HUES64 (cell line): ENCODE data around the gene CMSS1.

Experiments
- H3K27ac ChIP-seq: 2 replicates; pipeline ENCODE4 v1.7.0; 2013; ENCODE audit warnings: low read depth, low read length, inconsistent platforms
- H3K27me3 ChIP-seq: 2 replicates; pipeline ENCODE4 v1.6.1; 2013; ENCODE audit warnings: mild to moderate bottlenecking, low read length; ENCODE audit not compliant: insufficient read depth
- H3K36me3 ChIP-seq: 2 replicates; pipeline ENCODE4 v1.6.1; 2013; ENCODE audit warnings: mild to moderate bottlenecking, low read length; ENCODE audit not compliant: insufficient read depth
- H3K4me1 ChIP-seq: 2 replicates; pipeline ENCODE4 v1.6.1; 2013; ENCODE audit warnings: mild to moderate bottlenecking, low read length, moderate library complexity; ENCODE audit not compliant: insufficient read depth
- H3K4me3 ChIP-seq: 2 replicates; pipeline ENCODE4 v1.5.1; 2013; ENCODE audit warnings: mild to moderate bottlenecking, low read length, moderate library complexity
- H3K9ac ChIP-seq: 2 replicates; pipeline ENCODE4 v1.6.1; 2013; ENCODE audit warnings: mild to moderate bottlenecking, low read depth, low read length
- H3K9me3 ChIP-seq: 2 replicates; pipeline ENCODE4 v1.6.1; 2013; ENCODE audit warnings: low read depth, low read length; ENCODE audit not compliant: insufficient read depth
- WGBS: fragments of 150-250, 120-280 bp; methylation state at CpG from one replicate; pipeline ENCODE4 v1.1.7; 2013; ENCODE audit warnings: missing lambda C conversion rate; 5-methylcytosine and 5-hydroxymethylcytosine counted together

Gene CMSS1

DNA sequence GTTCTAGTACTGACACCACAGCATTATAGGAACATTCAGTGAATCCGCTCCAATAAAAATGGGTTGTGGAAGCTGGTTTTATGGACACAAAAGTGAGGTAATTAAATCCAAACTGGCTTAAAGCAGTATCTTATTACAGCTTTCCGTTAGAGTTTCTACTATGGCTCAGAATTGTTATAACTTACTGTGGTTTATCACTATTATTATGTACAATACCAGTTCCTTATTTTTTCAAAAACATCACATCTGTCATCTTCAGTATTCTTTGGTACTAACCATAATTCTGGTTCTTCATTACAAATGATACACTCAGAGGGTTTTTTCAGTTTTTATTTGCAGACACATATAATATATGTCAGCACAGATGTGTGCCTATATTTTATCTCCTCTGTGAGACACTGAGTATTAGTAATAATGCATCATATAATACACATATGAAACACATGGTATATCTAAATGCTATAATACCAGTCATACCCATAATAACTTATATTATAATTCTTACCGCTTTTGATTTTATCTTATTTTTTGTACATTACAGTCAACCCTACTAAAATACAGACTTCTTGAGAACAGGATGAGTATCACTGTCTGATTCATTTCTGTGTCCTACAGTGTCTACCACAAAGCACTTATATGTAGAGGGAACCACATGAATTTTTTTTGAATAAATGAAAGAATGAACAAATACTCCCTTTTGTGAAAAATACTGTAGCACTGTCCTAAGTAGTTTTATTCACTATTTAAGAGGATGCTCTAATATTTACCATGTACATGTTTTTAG, 39.0 kb downstream of the CMSS1 start:
- Histone ChIP-seq H3K4me3 (no peak overlapping the region), H3K9me3 (no peaks in the 10 kb centered on the region), H3K27me3 (no peaks in the 10 kb centered on the region), H3K9ac (no peak overlapping the region), H3K36me3 (no peaks in the 10 kb centered on the region), H3K27ac (no peak overlapping the region), H3K4me1 (peaks cover 32% of the 10 kb centered on the region)
- 100% methylated on average over 2 of the region's 3 CpGs for WGBS

DNA sequence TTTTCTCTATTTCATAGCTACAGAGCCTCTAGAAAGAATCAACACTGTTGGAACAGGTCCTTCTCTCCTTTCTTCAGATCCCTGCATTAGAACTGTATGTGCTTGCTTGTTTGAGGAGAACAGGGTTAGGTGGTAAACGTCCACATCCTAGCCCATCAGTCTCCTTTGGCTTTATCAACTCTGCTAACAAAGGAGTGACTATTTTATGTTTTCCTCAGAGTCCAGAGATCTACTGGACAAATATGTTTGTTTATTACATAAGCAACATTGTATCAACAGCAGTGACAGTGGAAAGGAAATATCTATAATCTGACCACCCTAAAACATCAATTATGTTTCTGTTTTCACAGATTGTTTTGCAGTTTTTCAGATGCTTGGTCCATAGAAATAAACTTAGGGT, 39.6 kb downstream of the CMSS1 start:
- H3K36me3 ChIP-seq = no peaks in the 10 kb centered on the region
- H3K9ac ChIP-seq = no peak overlapping the region
- peaks cover 32% of the 10 kb centered on the region for H3K4me1 ChIP-seq
- H3K27ac ChIP-seq = no peak overlapping the region
- H3K27me3 ChIP-seq = no peaks in the 10 kb centered on the region
- H3K9me3 ChIP-seq = no peaks in the 10 kb centered on the region
- no peak overlapping the region for H3K4me3 ChIP-seq
- WGBS = no CpG with 5 or more reads among the region's 1 CpG

DNA sequence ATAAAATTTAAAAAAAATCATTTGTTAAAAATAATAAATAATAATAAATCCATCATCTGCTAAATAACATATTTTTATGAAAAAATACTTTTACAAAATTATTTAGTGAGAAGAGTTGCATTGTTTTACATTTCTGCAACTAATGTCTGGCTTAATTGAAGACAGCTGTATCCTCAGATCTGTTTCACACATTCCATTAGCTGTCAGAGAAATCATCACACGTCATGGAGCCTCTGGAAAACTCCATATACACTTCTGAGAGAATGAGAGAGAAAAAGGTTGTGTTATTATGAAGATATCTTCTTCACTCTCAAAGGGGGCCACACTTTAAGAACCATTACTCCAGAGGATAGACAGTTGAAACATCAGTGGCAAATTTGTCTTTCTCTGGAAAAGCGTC, 40.8 kb downstream of the CMSS1 start:
- Histone ChIP-seq H3K36me3 (no peaks in the 10 kb centered on the region), H3K4me1 (peaks cover 25% of the 10 kb centered on the region), H3K9ac (no peak overlapping the region), H3K27me3 (no peaks in the 10 kb centered on the region), H3K9me3 (no peaks in the 10 kb centered on the region), H3K27ac (no peak overlapping the region), H3K4me3 (no peak overlapping the region)
- 92% methylated on average over 1 of the region's 2 CpGs for WGBS

DNA sequence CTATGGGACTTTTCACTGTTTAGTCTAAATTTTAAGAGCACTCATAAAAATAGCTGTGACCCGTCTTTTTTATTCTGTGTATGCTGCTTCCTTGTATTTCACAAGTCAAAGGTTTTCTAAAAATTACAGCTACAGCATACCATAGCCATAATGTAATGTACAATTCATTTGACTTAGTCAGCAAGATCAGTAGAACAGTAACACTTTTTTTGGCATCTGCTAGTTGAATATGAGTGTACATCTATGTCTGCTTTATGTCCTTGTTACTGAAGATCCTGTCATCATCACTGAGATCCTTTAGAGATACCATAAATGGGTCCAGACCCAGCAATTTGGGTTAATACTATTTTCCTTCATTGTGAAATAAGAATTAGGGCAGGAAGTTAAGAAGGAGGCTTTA, 42.2 kb downstream of the CMSS1 start:
- no peak overlapping the region for H3K27ac ChIP-seq
- 90% methylated on average over 1 of the region's 1 CpG for WGBS
- H3K9ac ChIP-seq = no peak overlapping the region
- peaks cover 14% of the 10 kb centered on the region for H3K4me1 ChIP-seq
- no peaks in the 10 kb centered on the region for H3K27me3 ChIP-seq
- no peaks in the 10 kb centered on the region for H3K9me3 ChIP-seq
- H3K36me3 ChIP-seq = no peaks in the 10 kb centered on the region
- H3K4me3 ChIP-seq = no peak overlapping the region

DNA sequence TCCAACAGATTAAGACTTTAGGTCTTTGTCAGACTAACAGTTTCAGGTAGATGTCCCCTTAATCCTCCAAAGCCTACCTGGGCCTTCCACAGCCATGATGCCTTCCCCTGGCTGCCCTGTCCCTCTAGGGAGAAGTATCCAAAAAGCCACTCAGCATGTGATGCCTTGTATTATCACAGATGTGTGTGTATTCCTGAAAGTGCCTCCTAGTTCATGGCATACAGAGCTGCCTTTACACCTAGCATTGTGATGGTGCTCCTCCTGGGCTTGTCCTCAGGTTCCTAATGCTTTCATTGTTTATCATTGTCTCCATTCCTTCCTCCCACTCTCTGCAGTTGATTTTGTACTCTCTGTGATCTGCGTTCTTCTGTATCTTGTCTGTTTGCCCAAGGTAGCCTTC, 43.6 kb downstream of the CMSS1 start:
- no peak overlapping the region for H3K4me3 ChIP-seq
- H3K36me3 ChIP-seq = no peaks in the 10 kb centered on the region
- peaks cover 6% of the 10 kb centered on the region; the same call in 1 of the 2 replicates for H3K4me1 ChIP-seq
- no peaks in the 10 kb centered on the region for H3K9me3 ChIP-seq
- no peak overlapping the region for H3K27ac ChIP-seq
- H3K27me3 ChIP-seq = peaks cover 5% of the 10 kb centered on the region
- H3K9ac ChIP-seq = no peak overlapping the region
- WGBS = 84% methylated on average over 1 of the region's 1 CpG

DNA sequence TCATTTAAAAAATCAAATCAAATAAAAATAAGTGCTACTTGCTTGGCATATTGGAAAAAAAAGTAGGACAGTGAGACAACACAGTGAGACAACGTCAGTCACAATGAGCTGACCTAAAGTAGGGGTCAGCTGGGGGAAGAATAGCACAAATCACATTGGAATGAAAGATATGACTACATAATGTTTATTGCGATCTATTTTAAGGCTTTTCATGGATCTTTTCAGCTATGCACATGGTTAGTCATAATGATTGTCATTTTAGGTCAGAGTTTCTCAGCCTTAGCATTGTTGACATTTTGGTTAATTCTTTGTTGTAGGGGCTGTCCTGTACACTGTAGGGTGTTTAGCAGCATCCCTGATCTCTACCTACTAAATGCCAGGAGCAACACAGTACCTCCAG, 44.5 kb downstream of the CMSS1 start:
- Histone ChIP-seq H3K36me3 (no peaks in the 10 kb centered on the region), H3K4me3 (no peak overlapping the region), H3K4me1 (peaks cover 15% of the 10 kb centered on the region; the same call in 1 of the 2 replicates), H3K9ac (no peak overlapping the region), H3K27me3 (peaks cover 15% of the 10 kb centered on the region), H3K27ac (no peak overlapping the region), H3K9me3 (no peaks in the 10 kb centered on the region)
- WGBS = 94% methylated on average over 2 of the region's 2 CpGs

DNA sequence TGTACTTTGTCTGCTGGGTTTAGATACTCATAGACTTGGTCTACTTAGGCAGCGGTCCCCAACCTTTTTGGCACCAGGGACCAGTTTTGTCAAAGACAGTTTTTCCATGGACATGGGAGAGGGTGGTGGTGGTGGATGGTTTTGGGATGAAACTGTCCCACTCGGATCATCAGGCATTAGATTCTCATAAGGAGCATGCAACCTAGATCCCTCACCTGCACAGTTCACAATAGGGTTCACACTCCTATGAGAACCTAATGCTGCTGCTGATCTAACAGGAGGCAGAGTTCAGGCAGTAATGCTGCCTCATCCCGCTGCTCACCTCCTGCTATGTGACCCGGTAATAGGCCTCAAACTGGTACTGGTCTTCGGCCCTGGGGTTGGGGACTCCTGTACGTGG, 45.3 kb downstream of the CMSS1 start:
- Histone ChIP-seq H3K27ac (no peak overlapping the region), H3K9me3 (no peaks in the 10 kb centered on the region), H3K9ac (no peak overlapping the region), H3K27me3 (peaks cover 23% of the 10 kb centered on the region), H3K4me1 (peaks cover 23% of the 10 kb centered on the region), H3K4me3 (no peak overlapping the region), H3K36me3 (no peaks in the 10 kb centered on the region)
- 86% methylated on average over 6 of the region's 6 CpGs for WGBS

DNA sequence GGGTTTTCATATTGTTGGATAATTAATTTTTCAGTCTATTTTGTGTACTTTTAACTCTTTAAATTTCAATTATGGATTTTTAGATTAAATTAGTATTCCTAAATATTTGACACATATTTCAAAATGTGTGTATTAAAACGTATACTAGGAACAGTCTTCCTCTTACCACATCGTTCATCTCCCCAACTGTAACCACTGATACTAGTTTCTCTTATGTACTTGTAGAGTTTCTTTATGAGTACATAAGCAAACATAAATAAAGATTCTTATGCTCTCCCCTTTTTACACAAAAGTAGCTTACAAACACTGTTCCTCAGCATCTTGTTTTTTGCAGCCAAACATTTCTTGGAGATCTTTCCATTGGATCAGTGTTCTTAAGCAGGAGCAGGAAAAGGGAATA, 45.9 kb downstream of the CMSS1 start:
- no peak overlapping the region for H3K9ac ChIP-seq
- no CpG with 5 or more reads among the region's 2 CpGs for WGBS
- peaks cover 29% of the 10 kb centered on the region for H3K27me3 ChIP-seq
- H3K27ac ChIP-seq = no peak overlapping the region
- H3K4me1 ChIP-seq = peaks cover 28% of the 10 kb centered on the region
- H3K4me3 ChIP-seq = no peak overlapping the region
- no peaks in the 10 kb centered on the region for H3K9me3 ChIP-seq
- no peaks in the 10 kb centered on the region for H3K36me3 ChIP-seq

DNA sequence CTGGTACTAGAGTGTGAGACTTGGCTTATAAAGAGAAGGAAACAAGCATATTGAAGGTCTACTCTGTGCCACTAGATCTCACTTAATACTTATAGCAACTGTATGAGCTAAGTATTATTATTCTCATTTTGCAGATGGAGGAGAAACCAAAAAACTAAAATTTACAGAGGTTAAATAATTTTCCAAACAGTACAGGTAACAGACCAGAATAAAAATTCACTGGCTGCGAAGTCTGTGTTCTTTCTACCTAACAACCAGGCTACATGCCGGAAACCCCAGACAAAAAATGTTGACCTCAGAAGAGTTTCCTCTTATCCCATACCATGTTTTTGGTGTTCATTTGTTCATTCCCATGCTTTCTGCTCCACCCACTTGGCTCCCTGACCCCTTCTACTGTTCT, 46.6 kb downstream of the CMSS1 start:
- Histone ChIP-seq H3K36me3 (no peaks in the 10 kb centered on the region), H3K9ac (no peak overlapping the region), H3K4me3 (no peak overlapping the region), H3K9me3 (no peaks in the 10 kb centered on the region), H3K4me1 (peaks cover 28% of the 10 kb centered on the region), H3K27me3 (peaks cover 36% of the 10 kb centered on the region), H3K27ac (no peak overlapping the region)
- WGBS = 96% methylated on average over 2 of the region's 2 CpGs

DNA sequence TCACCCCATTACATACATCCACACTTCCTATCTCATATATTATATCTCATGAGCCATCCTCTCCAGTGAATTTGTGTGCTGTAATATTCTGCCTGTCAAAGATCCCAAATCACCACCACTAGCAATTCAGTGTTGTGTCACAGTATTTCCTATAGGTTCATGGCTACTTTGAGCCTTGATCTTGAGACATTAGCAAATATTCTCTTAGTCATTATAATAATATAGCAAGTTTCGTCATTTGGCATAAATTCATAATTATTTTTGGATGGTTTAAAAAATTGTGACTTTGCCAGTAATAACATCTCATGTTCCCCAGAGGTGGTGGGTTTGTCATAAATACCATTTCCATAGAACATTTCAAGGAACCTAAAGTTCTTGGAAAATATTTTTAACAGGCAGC, 47.7 kb downstream of the CMSS1 start:
- WGBS = no CpG with 5 or more reads among the region's 1 CpG
- Histone ChIP-seq H3K27ac (no peak overlapping the region), H3K9ac (no peak overlapping the region), H3K27me3 (peaks cover 46% of the 10 kb centered on the region), H3K4me3 (no peak overlapping the region), H3K9me3 (no peaks in the 10 kb centered on the region), H3K4me1 (peaks cover 28% of the 10 kb centered on the region), H3K36me3 (no peaks in the 10 kb centered on the region)

DNA sequence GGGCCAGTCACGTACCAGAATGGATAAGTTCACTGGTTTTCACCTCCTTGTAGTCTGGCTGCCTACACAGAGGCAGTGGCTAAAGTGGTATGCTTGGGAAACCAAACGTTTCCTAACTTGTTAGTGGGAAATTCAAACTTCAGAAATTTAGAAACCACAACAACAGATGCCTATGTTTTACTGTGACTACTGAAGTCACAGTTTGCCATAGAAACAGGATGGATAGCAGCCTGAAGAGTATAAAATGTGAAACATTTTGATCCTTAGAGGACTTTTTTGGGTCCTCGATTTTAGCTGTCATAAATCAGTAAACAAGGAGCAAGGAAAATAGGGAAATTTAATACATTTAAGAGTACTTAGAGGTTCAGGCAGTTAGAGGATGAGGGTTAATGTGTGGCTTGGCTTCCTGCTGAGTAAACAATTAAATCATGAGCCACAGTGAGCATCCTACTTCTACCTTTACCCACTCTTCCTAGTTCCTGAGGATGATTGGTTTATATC, 48.6 kb downstream of the CMSS1 start:
- H3K9ac ChIP-seq = no peak overlapping the region
- no peaks in the 10 kb centered on the region for H3K9me3 ChIP-seq
- peaks cover 27% of the 10 kb centered on the region for H3K4me1 ChIP-seq
- H3K4me3 ChIP-seq = no peak overlapping the region
- H3K27me3 ChIP-seq = peaks cover 56% of the 10 kb centered on the region
- WGBS = 60% methylated on average over 3 of the region's 3 CpGs
- H3K27ac ChIP-seq = no peak overlapping the region
- H3K36me3 ChIP-seq = no peaks in the 10 kb centered on the region
